DMS79 treated with DMSO at 0.1 percent for 48 hours (cell line): ENCODE data around the gene PRLH.

Experiments used
- DNase-seq: peaks from one replicate; lab custom pipeline; 2025; lab: John Stamatoyannopoulos, UW

Gene PRLH

DNA sequence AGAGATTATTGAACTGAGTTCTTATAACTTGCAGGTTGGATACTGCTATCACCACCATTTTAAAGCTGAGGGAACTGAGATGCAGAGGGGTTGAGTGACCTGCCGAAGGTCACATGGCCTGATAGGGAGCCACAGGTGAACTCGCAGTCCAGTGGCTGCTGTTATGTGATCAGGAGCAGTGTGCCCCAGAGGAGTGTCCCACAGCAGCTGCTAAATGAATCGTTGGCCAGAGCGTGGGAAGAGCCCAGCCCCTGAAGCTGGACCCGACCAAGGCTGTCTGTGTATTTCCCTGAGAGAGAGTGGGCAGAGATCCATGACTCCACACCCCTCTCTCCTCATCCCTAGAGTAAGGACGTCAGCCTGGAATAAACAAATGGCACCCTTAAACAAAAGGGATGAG, 26.7 kb upstream of the PRLH start:
- no peak for DNase-seq

DNA sequence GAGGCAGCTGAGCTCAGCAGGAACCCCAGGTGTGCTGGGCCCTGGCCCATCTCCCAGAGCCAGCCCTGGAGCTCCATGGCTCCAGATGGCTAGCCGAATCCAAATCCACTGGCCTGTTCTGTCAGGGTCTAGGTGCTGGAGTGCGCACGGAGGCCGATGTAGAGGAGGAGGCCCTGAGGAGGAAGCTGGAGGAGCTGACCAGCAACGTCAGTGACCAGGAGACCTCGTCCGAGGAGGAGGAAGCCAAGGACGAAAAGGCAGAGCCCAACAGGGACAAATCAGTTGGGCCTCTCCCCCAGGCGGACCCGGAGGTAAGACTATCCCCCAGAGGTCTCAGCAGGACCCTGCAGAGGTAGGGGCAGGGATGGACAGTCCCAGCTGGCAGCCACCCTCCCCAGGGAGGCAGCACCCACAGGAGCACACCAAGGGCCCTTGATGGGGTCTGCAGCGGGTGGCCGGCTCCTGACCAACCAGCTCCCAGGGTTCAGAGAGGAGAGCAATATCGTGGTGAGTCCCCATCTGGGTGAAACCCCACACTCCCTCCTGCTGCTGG, 26.1 kb upstream of the PRLH start:
- no peak for DNase-seq

DNA sequence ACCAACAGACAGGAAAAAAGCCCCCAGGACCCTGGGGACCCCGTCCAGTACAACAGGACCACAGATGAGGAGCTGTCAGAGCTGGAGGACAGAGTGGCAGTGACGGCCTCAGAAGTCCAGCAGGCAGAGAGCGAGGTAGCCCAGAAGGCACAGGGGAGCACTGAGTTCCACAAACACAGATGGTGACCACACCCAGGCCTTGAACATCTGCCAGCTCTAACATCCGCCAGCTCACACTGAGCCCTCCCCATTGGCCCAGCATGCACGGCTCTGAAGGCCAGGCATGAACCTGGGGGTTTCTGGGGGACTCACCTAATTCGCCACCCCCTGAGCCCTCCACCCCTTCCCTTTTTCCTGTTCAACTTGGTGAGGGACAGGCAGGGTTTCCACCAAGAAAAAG, 25.6 kb upstream of the PRLH start:
- no peak for DNase-seq

DNA sequence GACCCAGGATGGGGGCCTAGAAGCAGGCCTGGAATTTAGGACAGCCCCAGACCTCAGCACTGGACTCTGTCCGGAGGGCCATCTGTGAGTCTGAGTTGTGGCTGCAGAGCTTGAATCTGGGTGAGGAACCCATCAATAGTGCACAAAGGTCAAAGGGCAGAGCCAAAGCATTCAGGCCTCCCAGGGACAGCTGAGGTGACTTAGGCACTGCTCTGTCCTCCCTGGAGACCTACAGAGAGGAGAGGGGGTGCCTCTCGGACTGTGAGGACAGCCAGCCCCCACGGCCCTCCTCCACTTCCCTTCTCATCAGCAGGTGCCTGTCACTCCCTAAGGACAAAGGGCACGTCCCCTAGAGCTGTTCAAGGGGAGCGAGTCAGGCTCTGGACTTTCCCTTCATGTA, 25.1 kb upstream of the PRLH start:
- DNase-seq, result no peak

DNA sequence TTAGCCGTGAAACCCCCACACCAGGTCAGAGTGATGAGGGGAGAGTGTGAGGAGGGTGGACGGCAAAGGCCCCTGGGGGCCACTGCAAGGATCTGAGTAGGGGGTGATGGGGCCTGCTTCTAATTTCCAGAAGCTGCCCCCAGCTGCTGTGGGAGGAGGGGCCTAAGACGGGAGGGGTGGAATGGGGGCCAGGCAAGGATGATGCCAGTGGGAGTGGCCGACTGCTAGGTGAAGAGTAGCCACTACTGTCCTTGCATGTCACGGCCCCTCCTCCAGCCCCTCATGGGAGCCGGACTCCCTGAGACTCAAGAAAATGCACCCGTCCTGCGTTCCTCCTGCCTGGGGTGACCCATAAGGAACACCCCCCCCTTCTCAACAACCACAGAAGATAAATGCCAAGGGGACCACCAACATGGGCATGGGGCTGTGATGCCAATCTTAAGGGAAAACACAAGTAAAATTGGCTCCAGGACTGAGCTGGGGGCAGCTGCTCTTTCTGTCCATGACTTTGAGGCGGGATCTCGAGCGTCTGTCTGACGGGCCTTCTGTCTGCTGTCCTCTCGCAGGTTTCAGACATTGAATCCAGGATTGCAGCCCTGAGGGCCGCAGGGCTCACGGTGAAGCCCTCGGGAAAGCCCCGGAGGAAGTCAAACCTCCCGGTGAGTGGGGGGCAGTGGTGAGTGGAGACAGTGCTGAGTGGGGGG, 24.2 kb upstream of the PRLH start:
- DNase-seq, result no peak

DNA sequence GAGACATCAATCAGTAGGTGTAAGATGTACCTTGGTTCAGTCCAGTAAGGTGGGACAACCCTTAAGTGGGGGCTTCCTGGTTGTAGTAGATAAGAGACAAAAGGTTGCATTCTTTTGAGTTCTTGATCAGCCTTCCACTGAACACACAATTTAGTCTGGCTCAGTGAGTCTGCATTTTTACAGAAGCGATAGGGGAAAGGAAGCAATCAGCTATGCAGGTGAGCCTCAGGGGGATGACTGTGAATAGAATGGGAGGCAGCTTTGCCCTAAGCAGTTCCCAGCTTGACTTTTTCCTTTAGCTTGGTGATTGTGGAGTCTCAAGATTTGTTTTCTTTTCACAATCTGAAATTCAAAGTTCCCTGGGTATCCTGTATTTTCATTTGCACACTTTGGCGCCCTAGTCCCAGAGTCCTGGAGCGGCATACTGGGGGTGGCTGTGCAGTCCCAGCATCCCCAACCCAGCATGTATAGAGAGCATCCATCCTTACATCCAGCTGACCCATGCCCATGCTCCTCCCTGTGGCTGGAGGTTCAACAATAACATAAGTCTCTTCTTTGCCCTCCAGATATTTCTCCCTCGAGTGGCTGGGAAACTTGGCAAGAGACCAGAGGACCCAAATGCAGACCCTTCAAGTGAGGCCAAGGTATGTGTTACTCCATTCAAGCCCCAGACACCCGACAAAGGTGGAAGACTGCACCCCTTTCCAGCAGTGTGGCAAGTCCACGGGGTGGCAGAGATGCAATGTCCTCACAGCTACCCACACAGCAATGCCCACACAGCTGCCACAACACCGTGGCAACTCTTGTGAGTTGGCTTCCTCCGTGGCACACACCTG, 20.1 kb upstream of the PRLH start:
- no peak for DNase-seq

DNA sequence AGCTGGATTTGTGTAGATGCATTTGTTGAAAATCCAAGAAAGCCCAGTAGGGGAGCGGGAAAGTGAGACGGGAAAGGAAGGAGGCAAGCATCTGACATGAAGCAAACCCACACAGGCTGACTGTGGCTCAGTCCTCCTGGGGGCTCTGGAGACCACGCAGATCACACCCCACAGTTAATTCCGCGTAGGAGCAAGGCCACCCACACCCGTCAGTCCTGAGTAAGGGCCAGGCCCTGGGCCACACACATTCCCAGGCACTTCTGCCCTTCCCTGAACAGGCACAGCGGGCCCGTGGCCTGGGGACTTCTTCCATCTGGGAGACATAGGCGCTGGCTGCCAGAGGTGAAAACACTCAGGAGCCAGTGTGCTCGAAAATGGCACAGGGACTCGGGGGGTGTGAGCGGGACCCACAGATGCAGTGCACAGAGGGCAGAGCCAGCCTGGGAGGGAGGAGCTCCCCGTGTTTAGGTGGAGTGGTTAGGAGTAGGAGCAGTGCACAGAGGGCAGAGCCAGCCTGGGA, 19.4 kb upstream of the PRLH start:
- peak; percentile 9 for DNase-seq

DNA sequence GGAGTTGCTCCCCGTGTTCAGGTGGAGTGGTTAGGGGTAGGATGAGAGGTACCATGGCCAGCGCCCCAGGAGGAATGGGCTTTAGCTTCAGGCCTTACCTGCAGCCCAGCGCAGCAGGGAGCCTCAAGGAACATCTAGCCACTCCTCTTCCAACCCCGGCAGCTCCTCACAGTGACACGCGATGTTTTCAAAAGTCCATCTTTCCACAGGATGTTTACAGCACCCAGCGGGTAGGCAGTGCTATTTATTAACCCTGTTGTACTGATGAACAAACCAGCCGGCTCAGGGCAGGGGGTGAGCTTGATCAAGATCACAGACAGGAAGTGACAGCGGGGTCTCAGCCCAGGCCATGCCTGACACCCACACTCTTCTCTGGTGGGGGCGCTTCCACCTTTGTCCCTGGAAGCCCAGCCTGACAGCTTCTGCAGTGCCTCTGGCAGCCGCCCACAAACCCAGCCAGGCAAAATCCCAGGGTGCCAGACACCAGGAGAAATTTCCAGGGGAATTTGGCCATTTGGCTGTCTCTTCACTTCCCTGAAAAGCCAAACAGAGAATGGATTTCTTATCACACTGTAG, 18.4 kb upstream of the PRLH start:
- no peak for DNase-seq

DNA sequence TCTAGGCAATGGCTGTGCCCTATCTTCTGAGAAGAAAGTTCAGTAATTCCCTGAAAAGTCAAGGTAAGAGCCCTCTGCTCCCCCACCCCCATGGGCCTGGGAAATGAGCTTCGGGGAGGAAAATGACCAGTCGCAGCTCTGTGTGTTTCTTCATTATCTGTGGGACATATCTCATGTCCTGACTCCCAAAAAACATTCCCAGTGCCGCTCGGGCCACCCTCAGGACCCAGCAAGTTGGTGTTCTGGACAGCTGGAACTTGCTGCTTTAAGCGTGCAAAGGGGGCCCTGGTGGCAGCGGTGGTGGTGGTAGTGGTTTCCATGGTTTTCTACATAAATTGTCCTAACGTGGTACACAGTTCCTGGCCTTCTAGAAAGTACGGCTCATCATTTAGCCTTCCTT, 17.2 kb upstream of the PRLH start:
- no peak for DNase-seq

DNA sequence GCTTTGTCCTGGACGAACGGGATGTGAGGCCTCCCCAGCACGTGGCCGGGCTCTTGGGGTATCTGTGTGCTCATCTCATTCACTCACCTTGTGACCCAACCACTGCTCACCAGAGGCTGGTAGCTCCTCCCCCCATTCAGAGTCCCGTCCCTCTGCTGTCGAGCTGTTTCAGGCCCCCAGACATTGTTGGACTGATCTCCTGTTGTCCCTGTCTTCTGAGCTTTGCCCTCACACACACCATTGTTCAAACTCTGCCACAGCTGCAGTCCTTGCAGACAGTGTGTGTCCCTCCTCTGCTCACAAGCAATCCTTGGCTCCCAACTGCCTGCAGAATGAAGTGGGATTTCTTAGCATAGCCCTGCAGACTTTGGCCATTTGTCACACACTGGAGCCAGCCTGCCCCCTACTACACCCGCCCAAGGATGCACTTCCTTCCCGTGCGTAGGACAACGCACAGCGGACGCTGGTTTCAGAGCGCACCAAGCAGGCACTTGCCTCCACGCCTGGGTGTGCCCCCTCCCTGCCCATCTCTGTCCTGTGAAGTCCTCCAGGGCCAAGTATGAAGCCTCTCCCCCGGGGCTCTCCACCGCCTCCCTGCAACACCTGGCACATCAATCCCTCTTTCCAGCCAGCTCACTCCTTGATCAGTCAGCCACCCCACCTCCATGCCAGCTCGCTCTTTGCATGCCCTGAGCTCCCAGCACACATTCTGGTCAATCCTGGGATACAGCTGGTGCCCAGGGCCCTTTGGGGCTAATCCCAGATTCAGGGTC, 16.5 kb upstream of the PRLH start:
- DNase-seq, result no peak

DNA sequence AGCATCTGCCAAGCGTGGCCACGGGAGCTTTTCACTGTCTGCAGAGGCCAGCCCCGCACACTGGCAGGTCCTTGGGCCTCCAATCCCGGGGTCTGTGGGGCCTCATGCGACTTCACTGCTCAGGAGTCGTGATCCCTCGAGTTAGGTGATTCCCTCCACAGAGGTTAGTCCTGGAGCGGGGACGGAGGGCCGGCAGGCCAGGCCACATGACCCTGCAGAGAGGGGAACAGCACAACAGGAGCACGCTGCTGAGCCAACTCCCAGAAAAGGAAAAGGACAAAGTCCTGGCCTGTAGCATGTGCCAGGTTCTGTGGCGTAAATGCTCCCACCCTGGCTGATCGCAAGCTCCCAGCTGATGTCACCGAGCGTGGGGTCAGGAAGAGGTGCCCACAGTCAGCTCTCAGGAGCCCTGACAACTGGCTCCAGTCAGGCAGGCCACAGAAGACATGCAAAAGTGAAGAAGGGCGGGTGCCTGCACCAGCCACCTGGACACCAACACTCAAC, 15.3 kb upstream of the PRLH start:
- no peak for DNase-seq

DNA sequence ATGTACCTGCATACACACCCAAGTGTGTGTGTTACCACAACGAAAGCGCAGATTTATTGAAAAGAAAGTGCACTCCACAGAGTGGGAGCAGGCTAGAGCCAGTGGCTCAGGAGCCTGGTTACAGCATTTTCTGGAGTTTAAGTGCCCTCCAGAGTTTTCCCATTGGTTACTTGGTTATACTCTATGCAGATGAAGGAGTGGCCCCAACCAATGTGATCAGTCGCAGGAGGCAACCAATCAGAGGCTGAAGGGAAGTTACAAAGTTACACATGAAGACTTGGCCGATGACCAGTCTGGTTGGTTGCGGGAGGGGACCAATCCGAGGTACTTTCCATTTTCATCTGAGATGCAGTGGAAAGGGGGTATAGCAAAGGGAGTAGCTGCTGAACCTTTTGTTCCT, 13.5 kb upstream of the PRLH start:
- DNase-seq, result no peak

DNA sequence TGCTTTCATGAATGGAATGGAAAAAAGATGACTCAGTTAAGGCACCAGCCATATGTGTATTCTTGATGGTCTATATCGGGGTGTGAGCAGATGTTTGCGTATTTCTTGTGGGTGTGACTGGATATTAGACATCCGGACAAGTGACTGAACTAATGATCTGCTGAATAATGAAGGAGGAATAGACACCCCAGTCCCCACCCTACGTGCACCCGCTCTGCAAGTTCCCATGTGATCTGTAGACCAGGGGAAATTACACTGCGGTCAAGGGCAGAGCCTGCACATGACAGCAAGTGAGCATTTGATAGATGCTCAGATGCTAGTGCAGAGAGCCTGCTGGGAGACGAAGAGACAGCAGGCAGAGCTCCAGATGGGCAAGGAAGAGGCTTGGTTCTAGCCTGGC, 12.4 kb upstream of the PRLH start:
- no peak for DNase-seq

DNA sequence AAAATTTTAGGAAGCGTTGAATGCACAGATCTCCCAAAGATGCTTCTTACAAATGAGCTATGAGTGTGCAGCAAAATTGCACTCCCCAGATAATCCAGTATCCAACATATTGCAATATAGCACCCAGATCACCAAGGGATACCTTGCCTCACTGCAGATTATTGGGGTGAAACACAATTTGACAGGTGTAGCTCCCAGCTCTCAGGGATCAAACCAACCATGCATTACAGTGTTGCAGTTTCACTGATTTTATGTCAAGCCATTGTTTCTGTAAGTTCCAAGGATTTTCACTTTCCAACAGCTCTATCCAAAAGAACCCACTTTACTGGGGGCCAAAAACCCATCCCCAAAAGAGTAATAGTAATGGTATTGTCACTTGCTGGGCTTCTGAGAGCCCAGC, 10.8 kb upstream of the PRLH start:
- no peak for DNase-seq

DNA sequence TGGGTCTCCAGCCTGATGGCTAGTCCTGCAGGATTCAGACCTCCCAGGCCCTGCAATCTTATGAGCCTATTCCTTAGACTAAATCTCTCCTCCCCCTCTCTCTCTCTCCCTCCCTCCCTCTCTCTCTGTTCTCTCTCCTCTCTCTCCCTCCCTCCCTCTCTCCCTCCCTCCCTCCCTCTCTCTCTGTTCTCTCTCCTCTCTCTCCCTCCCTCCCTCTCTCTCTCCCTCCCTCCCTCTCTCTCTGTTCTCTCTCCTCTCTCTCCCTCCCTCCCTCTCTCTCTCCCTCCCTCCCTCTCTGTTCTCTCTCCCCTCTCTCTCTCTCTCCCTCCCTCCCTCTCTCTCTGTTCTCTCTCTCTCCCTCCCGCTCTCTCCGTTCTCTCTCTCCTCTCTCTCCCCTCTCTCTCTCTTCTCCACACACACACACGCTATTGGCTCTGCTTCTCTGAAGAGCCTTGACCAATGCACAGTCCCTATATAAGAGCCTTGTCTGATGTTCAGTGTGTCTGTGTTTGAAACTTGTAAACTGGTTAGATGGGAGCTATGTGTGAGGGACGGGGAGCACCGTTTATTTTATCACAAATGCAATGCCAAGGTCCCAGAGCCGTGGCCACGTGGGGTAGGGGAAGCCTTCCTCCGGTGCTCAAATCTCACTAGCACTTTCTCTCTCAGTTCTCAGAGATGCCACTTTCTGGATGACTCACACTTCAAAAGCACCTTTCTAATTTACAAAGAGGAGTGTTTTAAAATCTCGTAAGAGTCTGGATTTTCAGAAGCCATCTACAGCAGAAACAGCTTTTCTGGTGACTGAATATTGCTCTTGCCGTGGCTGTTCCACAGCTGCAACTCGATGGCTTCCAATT, 9.4 kb upstream of the PRLH start:
- DNase-seq, result no peak

DNA sequence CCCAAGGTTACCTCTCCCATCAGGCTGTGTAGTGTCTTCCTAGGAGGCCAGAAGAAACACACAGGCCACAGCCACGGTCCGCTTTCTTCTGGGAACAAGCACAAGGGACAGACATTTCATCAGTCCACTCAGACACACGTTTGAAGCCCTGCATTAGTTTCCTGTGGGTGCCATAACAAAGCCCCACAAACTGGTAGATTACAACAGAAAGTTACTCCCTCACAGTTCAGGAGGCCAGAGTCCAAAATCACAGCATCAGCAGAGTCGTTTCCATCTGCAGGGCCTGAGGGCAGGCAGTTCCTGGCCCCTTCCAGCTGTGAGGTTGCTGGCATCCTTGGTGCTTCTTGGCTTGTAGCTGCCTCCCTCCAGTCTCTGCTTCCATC, 8.8 kb upstream of the PRLH start:
- DNase-seq, result no peak

DNA sequence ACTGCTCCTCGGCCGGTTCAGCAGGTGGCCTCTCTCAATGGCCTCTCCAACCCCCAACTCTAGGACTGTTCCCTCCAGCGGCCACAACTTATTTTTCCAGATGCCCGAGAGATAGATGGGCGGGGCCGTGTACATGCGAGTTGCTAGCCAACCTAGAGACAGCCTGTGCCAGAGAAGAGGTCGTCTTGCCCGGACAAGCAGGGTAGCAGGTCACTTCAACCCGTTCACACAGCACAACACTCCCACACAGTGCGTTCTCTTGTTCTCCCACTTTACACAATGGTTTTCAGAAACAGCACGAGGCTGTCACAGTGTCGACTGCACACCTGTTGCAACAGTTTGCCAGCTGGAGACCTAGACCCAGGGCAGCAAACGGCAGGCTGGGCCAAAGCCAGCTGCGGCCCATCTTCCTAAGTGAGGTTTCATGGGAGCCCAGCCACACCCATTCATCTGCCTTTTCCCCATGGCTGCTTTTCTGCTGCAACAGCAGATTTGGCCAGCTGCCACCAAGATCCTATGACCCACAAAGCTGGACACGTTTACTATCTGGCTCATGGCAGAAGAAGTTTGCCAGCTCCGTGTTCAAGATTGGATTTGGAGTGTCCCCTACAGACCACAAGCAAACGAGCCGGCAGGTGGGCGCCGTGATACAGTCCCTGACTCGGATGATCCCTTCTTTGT, 7.3 kb upstream of the PRLH start:
- peak; percentile 89 for DNase-seq

DNA sequence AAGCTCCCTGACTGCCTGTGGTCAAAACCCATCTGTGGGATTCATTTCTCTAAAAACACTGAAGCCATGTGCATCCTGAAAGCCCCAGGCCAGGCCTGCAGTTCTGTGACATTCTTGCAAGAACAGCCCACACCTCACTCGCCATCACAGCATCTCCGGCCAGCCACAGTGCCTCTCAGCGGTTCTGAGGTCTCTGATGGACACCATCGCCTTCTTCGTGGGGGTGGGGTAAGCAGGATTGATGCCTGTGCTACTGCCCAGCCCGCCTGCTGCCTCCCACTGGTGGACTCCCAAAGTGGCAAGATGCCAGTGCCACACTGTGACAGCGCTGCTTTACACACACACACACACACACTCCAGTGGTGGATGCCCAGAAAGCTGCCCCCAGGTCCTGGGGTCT, 5.2 kb upstream of the PRLH start:
- no peak for DNase-seq

DNA sequence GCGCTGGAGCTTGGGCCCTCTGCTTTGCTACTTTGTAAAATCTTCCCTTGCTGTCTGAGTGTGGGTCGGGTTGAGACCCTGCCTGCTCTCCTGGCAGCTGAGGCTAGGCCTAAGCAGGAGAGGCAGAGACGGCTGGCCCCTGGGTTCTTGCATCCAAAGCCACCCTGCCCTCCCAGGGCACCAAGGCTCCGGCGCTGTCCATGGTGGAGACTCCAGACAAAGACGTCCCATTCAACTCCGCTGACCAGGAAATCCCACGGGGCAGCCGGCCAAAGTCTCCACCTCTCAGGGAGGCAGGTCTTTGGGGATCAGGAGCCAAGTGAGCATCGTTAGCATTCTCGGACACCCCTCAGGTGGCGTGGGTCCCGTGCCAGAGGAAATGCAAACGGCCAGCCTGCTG, 2.6 kb upstream of the PRLH start:
- no peak for DNase-seq

DNA sequence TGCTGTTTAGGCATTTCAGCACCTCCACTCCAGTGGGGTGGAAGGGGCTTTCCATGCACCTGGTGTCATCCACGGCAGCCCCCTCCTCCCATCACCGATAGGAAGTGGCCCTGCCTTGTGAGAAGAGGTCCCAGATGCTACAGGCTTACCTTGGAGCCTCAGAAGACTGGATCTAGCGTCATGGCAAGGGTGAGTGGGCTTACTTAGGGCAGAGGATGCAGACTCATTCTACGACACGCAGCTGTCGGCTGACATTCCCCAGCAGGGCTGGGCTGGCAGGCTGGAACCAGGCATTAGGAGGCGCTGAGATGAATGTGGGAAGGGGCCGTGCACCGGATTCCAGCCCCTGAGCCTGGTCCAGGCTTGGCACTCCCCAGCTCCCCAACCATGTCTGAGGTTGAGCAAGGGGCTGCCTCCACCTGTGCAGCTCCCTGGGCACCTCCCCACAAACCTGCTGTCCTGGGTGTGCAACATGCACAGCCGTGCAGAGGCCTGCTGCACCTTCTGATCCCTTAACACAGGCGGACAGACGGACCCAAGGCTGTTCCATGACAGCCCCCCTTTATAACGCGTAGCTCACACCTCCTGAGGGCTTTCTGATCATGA, 1.7 kb upstream of the PRLH start:
- DNase-seq, result no peak
